RWPE1 (cell line): ENCODE data around the gene ANTKMT.

Experiments used
- CTCF ChIA-PET: fragments of 350-600 bp; sonication (Branson Sonifier 250); formaldehyde crosslinking; extraction: SDS; loops from one replicate; lab custom pipeline; 2021; lab: Yijun Ruan, JAX
- POLR2A ChIA-PET: fragments of 400-600 bp; formaldehyde crosslinking; extraction: SDS; loops from one replicate; lab custom pipeline; 2020; ENCODE audit warnings: antibody characterized with exemption; ENCODE audit not compliant: low non-redundant PET; lab: Yijun Ruan, JAX
- DNase-seq: peaks from one replicate; pipeline ENCODE4 v3.0.0; 2012; ENCODE audit warnings: low spot score
- H3K27ac ChIP-seq: fragments of 450-650 bp; 2 replicates; pipeline ENCODE4 v1.5.1; 2017
- TF ChIP-seq, protein P1 (sequence below): fragments of 450-650 bp; conservative IDR thresholded peaks from 2 replicates; pipeline ENCODE4 v1.5.1; 2017; ENCODE audit warnings: low read depth, mild to moderate bottlenecking

Gene ANTKMT

DNA sequence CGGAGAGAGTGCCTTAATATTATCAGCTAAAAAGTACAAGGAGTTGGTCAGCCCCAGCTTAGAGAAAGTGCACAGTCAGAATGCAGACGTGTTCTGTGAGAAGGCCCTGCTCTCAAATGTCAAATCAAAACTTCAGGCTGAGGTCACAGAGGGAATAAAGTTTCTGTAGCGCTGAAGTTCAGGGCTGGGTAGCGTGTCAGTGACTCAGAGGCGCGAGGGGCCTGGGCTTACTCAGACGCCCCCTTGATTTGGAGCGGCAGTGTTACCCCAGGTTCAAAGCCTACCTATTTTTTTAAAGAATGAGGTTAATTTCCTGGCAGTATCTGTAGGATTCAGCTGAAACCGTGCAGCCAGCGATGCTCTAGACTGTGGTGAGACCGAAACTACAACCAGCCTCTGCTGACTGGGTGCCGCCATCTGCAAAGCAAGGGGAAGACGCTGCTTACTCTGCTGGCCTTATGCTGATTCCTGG lies 15.1 kb downstream of the ANTKMT start:
- POLR2A ChIA-PET = interaction anchor here (0.5 kb wide), 1 partner anchor 48 kb away, joined by 4 read pairs; no protein-coding TSS in a partner anchor
- CTCF ChIA-PET = no interaction called here
- TF ChIP-seq, protein P1, sequence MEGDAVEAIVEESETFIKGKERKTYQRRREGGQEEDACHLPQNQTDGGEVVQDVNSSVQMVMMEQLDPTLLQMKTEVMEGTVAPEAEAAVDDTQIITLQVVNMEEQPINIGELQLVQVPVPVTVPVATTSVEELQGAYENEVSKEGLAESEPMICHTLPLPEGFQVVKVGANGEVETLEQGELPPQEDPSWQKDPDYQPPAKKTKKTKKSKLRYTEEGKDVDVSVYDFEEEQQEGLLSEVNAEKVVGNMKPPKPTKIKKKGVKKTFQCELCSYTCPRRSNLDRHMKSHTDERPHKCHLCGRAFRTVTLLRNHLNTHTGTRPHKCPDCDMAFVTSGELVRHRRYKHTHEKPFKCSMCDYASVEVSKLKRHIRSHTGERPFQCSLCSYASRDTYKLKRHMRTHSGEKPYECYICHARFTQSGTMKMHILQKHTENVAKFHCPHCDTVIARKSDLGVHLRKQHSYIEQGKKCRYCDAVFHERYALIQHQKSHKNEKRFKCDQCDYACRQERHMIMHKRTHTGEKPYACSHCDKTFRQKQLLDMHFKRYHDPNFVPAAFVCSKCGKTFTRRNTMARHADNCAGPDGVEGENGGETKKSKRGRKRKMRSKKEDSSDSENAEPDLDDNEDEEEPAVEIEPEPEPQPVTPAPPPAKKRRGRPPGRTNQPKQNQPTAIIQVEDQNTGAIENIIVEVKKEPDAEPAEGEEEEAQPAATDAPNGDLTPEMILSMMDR = no peak
- DNase-seq = no peak
- peak overlapping the region; percentile 81 for H3K27ac ChIP-seq

DNA sequence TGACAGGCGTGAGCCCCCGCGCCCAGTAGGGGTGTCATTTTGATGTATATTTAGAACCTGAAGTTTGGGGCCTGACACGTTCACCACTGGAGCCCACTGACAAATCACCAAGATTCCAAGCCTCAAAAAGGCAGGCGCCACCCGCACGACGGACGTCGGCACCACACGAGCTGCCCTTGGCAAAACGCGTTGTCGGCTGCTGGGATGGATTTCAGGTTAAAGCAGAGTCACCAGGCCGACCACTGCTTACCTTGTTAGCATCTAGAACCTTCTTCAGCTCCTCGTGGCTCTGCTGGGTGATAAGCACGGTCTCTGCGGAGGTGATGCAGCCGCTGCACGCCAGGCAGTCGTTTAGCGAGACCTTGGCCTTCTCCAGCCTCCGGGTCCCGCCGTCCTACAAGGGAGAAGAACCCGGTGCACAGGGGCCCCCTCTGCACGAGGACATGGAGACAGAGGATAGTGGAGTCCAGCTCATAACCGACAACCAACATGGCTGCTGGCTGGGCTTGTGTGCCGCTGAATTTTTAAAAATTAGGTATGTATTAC lies 16.1 kb downstream of the ANTKMT start:
- no peak for DNase-seq
- TF ChIP-seq, protein P1 = no peak
- ChIA-PET CTCF (interaction anchor here (0.9 to 1.4 kb wide), 3 partner anchors 9 to 49 kb away, joined by 3 to 8 read pairs (median 4); no protein-coding TSS in a partner anchor), POLR2A (interaction anchor here (0.6 kb wide), 1 partner anchor 12 kb away, joined by 3 read pairs; no protein-coding TSS in a partner anchor)
- peak overlapping the region; percentile 81 for H3K27ac ChIP-seq

DNA sequence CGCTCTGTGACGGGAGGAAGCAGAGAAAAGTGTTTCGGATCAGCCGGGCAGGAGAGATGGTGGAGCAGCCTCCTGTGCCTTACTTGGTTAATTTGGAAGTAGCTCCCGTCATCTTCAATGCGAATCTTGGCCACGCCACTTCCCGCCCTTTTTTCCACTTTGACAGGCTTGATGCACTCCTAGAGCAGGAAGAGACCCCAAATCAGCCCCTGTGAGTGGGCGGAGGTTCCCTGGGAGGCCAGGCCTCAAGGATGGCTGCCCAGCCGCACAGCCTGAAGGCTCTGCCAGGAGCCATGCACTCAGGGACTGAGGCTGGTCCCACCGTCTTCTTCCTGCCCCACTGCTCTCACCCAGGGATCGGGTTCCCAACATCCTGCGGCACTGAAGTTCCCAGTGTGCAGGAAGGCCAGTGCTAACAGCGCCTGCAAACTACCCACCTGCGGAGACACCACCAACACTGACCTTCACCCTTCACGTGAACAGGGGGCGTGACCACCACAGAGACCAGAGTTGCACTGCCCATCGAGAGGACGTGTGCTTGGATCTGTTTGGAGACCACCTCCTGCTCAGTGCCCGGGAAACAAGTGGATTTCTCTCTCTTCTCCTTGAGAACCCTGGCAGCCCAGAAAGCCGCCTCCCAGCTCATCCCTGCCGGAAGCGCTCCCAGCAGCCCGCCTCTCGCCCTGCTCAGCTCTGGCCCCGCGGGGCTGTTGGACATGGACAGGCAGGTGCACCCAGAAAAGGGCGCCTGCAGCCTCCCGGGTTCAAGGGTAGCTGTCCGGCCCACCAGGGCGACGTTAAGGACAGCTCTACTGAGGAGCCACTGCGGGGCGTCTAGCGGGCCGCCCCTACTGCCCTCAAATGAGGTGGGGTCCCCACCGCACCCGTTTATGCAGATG lies 18.9 kb downstream of the ANTKMT start:
- ChIA-PET POLR2A (no interaction called here), CTCF (interaction anchor here (0.6 to 2.3 kb wide), 5 partner anchors 15 to 46 kb away, joined by 3 to 11 read pairs (median 4); no protein-coding TSS in a partner anchor)
- no peak for DNase-seq
- peak overlapping the region; percentile 81 for H3K27ac ChIP-seq
- TF ChIP-seq, protein P1 = no peak

DNA sequence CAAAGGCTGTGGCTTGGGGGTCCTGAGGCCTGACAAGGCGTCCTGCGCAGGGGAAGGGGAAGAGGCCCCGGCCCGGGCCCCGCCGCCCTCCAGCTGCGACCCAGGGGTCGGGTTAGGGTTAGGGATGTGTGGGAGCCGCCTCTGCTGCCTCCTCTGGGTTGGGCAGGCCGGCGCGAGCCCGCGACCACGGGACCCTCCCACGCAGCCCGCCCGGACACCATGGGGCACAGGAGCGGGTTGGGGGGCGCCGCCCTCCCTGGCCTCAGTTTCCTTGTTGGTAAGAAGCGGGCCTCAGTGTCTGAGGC lies 19.5 kb downstream of the ANTKMT start:
- H3K27ac ChIP-seq = peak overlapping the region; percentile 81
- ChIA-PET POLR2A (interaction anchor here (0.7 kb wide), 1 partner anchor 45 kb away, joined by 3 read pairs; no protein-coding TSS in a partner anchor), CTCF (interaction anchor here (0.7 to 2.3 kb wide), 6 partner anchors 10 to 45 kb away, joined by 3 to 11 read pairs (median 5); no protein-coding TSS in a partner anchor)
- TF ChIP-seq, protein P1 = no peak
- no peak for DNase-seq

DNA sequence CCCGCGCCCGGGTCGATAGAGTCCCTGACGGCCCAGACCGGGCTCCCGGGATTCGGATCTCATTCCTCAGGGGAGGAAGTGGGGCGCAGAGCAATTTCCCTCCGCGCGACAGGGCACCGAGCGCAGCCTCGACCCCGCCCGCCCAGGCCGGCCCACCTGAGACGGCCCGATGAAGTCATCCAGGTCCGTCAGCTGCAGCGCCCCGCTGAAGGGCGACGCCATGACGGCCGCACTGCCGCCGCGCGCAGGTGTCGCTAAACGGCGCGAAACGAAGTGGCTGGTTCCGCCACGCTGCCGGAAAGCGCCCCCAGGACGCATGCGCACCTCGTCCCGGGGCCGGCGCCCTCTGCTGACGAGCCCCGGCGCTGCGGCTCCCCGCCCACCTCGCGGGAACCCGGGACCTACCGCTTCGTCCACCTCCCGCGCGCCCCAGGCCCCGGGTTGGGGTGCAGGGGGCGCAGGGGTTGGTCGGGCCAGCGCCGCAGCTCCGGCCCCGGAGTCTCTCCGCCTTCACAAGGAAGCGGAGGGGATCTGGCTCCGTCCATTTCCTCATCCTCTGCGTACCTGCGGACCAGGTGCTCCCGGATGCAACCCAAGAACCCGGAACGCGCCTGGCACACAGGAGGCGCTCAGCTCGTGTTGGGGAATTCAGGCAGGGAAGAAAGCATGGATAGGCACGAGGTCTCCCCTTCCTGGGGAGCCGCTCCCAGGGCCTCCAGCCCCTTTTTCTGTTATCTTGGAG lies 20.0 kb downstream of the ANTKMT start, which contains the start of gene CIAO3:
Gene CIAO3, minus strand, starts transcription at position 234 of the 742 bp plus-strand sequence. Its CDS starts 12 bp downstream, at position 222.
- CTCF ChIA-PET = interaction anchor here (0.6 to 2.3 kb wide), 12 partner anchors 8 to 47 kb away, joined by 3 to 11 read pairs (median 4); partner anchors contain the start of genes HAGHL, MSLN and RPUSD1
- POLR2A ChIA-PET = interaction anchor here (0.7 kb wide), 1 partner anchor 45 kb away, joined by 3 read pairs; no protein-coding TSS in a partner anchor

More for the DNA sequence above, 20.0 kb downstream of the ANTKMT start, which contains the start of gene CIAO3:
- TF ChIP-seq, protein P1 = peak; percentile 94
- DNase-seq = peak; percentile 85
- H3K27ac ChIP-seq = peak within 1 kb of the TSS; percentile 81
